SU-DHL-6 (cell line): ENCODE measurements around the gene TMEM178A.

Experiments used
- H2AFZ ChIP-seq: fragments of 200-600 bp; sonication (generic); 2 replicates; pipeline ENCODE4 v1.6.1; 2014; ENCODE audit warnings: low read depth, mild to moderate bottlenecking, moderate library complexity, mixed read lengths, antibody characterized with exemption, low read length; ENCODE audit not compliant: severe bottlenecking
- H3F3A ChIP-seq: fragments of 200-600 bp; shearing (Covaris generic); 2 replicates; pipeline ENCODE4 v1.6.0; 2016; ENCODE audit warnings: antibody characterized with exemption, mild to moderate bottlenecking; ENCODE audit not compliant: insufficient read depth
- H3K27ac ChIP-seq: fragments of 200-600 bp; sonication (generic); 2 replicates; pipeline ENCODE4 v1.5.1; 2016; ENCODE audit warnings: low read depth, mild to moderate bottlenecking, low read length, moderate library complexity, mixed read lengths
- H3K27me3 ChIP-seq: fragments of 200-600 bp; sonication (generic), shearing (Covaris generic); 2 replicates; pipeline ENCODE4 v1.6.0; 2014; ENCODE audit warnings: mild to moderate bottlenecking, low read length
- H3K36me3 ChIP-seq: fragments of 200-600 bp; sonication (generic); 2 replicates; pipeline ENCODE4 v1.6.1; 2014; ENCODE audit warnings: mild to moderate bottlenecking, low read length, mixed read lengths
- H3K4me2 ChIP-seq: fragments of 300-600, 200-600 bp; shearing (Covaris generic), sonication (generic); 2 replicates; pipeline ENCODE4 v1.6.0; 2014; ENCODE audit warnings: low read length, low read depth, mild to moderate bottlenecking; ENCODE audit not compliant: poor library complexity, severe bottlenecking
- H3K4me3 ChIP-seq: fragments of 200-600 bp; sonication (generic); 2 replicates; pipeline ENCODE4 v1.5.1; 2014; ENCODE audit warnings: antibody characterized with exemption, low read length, mild to moderate bottlenecking, mixed read lengths; ENCODE audit not compliant: insufficient read depth, poor library complexity, severe bottlenecking
- H3K79me2 ChIP-seq: fragments of 200-600 bp; sonication (generic); 2 replicates; pipeline ENCODE4 v1.6.1; 2014; ENCODE audit warnings: mild to moderate bottlenecking, low read length, moderate library complexity; ENCODE audit not compliant: insufficient read depth
- H3K9ac ChIP-seq: fragments of 200-600 bp; sonication (generic); 2 replicates; pipeline ENCODE4 v1.7.0; 2014; ENCODE audit warnings: mild to moderate bottlenecking, low read length
- H3K9me2 ChIP-seq: fragments of 200-600 bp; sonication (generic); replicated peaks from 2 replicates; pipeline ENCODE4 v1.6.1; 2014; ENCODE audit warnings: low read length; ENCODE audit not compliant: insufficient read depth
- H3K9me3 ChIP-seq: fragments of 200-600 bp; sonication (generic); 2 replicates; pipeline ENCODE4 v1.6.1; 2014; ENCODE audit warnings: low read length, mixed read lengths; ENCODE audit not compliant: insufficient read depth
- H4K20me1 ChIP-seq: fragments of 200-600 bp; sonication (generic); 2 replicates; pipeline ENCODE4 v1.6.1; 2014; ENCODE audit warnings: low read depth, mild to moderate bottlenecking, antibody characterized with exemption, low read length, moderate library complexity, mixed read lengths
- CTCF ChIP-seq: fragments of 200-600 bp; sonication (generic); IDR thresholded peaks from one replicate; pipeline ENCODE4 v1.5.1; 2017; ENCODE audit warnings: antibody characterized with exemption, mild to moderate bottlenecking, low read length, moderate library complexity; ENCODE audit not compliant: insufficient read depth, poor library complexity, severe bottlenecking
- EZH2phosphoT487 ChIP-seq: fragments of 200-600 bp; sonication (generic), shearing (Covaris generic); conservative IDR thresholded peaks from 2 replicates; pipeline ENCODE4 v1.6.1; 2018; ENCODE audit warnings: mild to moderate bottlenecking, antibody characterized with exemption, low read length, moderate library complexity, mixed read lengths

Gene TMEM178A

GRCh38 chr2:39661826-39662225, 3.9 kb upstream of the TMEM178A start:
- Histone ChIP-seq H3K9me2 (no peaks in the 10 kb centered on the region), H3K9me3 (no peaks in the 10 kb centered on the region), H3K27me3 (no peaks in the 10 kb centered on the region), H3K4me3 (no peak overlapping the region), H3K4me2 (no peak overlapping the region), H3K27ac (no peak overlapping the region), H3K9ac (no peak overlapping the region), H3K79me2 (no peaks in the 10 kb centered on the region), H3K36me3 (no peaks in the 10 kb centered on the region), H4K20me1 (no peaks in the 10 kb centered on the region), H2AFZ (no peak overlapping the region), H3F3A (no peaks in the 10 kb centered on the region)
- TF ChIP-seq EZH2phosphoT487 (no peak), CTCF (no peak)

- no peaks in the 10 kb centered on the region for H4K20me1 ChIP-seq
- no peaks in the 10 kb centered on the region for H3K79me2 ChIP-seq
- H3K27ac ChIP-seq, result no peak overlapping the region
- H3K4me3 ChIP-seq, result no peak overlapping the region
- H2AFZ ChIP-seq, result no peak overlapping the region
- H3F3A ChIP-seq, result no peaks in the 10 kb centered on the region
- TF ChIP-seq CTCF (no peak), EZH2phosphoT487 (no peak)
- no peaks in the 10 kb centered on the region for H3K27me3 ChIP-seq
- H3K9me2 ChIP-seq, result no peaks in the 10 kb centered on the region
- no peak overlapping the region for H3K9ac ChIP-seq
- no peak overlapping the region for H3K4me2 ChIP-seq
- H3K36me3 ChIP-seq, result no peaks in the 10 kb centered on the region
- no peaks in the 10 kb centered on the region for H3K9me3 ChIP-seq
These were observed 2.4 kb upstream of the TMEM178A start for GRCh38 chr2:39663187-39663930.

GRCh38 chr2:39664232-39664887, 1.4 kb upstream of the TMEM178A start:
- Histone ChIP-seq H3K4me3 (no peak overlapping the region), H3K9ac (no peak overlapping the region), H3K36me3 (no peaks in the 10 kb centered on the region), H2AFZ (no peak overlapping the region), H3K27me3 (no peaks in the 10 kb centered on the region), H4K20me1 (no peaks in the 10 kb centered on the region), H3K9me2 (no peaks in the 10 kb centered on the region), H3K9me3 (no peaks in the 10 kb centered on the region), H3K79me2 (no peaks in the 10 kb centered on the region), H3K4me2 (no peak overlapping the region), H3K27ac (no peak overlapping the region), H3F3A (no peaks in the 10 kb centered on the region)
- TF ChIP-seq EZH2phosphoT487, result no peak
- no peak for TF ChIP-seq CTCF
